Psoas muscle (tissue), 8 donors: ENCODE data around the gene TRHDE. TPM values are rescaled to one million over a fixed set of nuclear protein-coding genes. Genes with fewer than 3 reads are reported as not detected.

ENCODE experiments used
- ATAC-seq, 4 donors: fragments of 200-7000 bp; cut with Tn5 transposase; one replicate each; pipeline ENCODE4 v1.9.1; 2020; ENCODE audit warnings: moderate library complexity in 3 of 4, mild to moderate bottlenecking in 2 of 4
- DNase-seq, 2 donors: peaks; one replicate each; pipeline ENCODE4 v3.0.0-alpha.2; 2020
- H3K27ac ChIP-seq: fragments of 200-600 bp; one replicate; pipeline ENCODE4 v1.8.0; 2022
- H3K27me3 ChIP-seq, 3 donors: fragments of 200-600 bp in 1 of 3; one replicate each; pipeline versions ENCODE4 v1.6.1 to v1.8.0; 2013 to 2022; ENCODE audit warnings: low read length in 2 of 3, mild to moderate bottlenecking in 2 of 3, moderate library complexity in 1 of 3; ENCODE audit not compliant: insufficient read depth in 3 of 3
- H3K36me3 ChIP-seq, 2 donors: fragments of 200-600 bp in 1 of 2; one replicate each; pipeline versions ENCODE4 v1.6.1 to v1.8.0; 2013 to 2022; ENCODE audit warnings: low read depth in 1 of 2, mild to moderate bottlenecking in 1 of 2, moderate library complexity in 1 of 2; ENCODE audit not compliant: insufficient read depth in 1 of 2
- H3K4me1 ChIP-seq: fragments of 200-600 bp; one replicate; pipeline ENCODE4 v1.8.0; 2022
- H3K4me3 ChIP-seq: fragments of 200-600 bp; one replicate; pipeline ENCODE4 v1.8.0; 2022; ENCODE audit warnings: mild to moderate bottlenecking
- H3K9me3 ChIP-seq: fragments of 200-600 bp; one replicate; pipeline ENCODE4 v1.8.0; 2022
- WGBS, 3 donors: extraction: QIAGEN DNeasy Blood & Tissue Kit; methylation state at CpG; one replicate each; pipeline versions ENCODE4 v1.1.6 to v1.1.7; 2013; 5-methylcytosine and 5-hydroxymethylcytosine counted together
- intact Hi-C, 2 donors: fragments of 100-400 bp; cut with DNase I; formaldehyde crosslinking; loops; one replicate each; pipeline versions ENCODE4 v1.11.0 to v1.14.2; 2022
- polyA plus RNA-seq, 3 donors: library from polyadenylated mRNA; stranded (reverse); fragments of 200-250 nt; gene quantifications; one replicate each; pipeline ENCODE4 v1.2.3, GENCODE V29; 2013
- total RNA-seq, 4 donors: library from RNA; stranded (reverse); fragmentation: NEBNext Ultra II Directional in 2 of 4; extraction: Animal tissue kit (Norgen Biotek cat#: 25700) in 2 of 4; gene quantifications; one replicate each; pipeline versions ENCODE4 v1.2.1 to v1.2.4, GENCODE V29; 2021 to 2023
- TF ChIP-seq, protein P1 (sequence below): fragments of 200-600 bp; IDR thresholded peaks from one replicate; pipeline ENCODE4 v1.8.0; 2022; ENCODE audit warnings: antibody characterized with exemption
- donor health status: healthy with polysubstance abuse.
- donor health status: DM: no; HTN: no; CAD: no; lungs with moderate emphysema.
- donor health status: Bipolar disorder and iron deficiency.
- donor health status: healthy.
- donor health status: DM: yes; HTN: yes; CAD: no.
- donor health status: DM: no; HTN: no; CAD: no.
- donor health status: DM: no; HTN: no; CAD: no.
- donor health status: DM: yes; HTN: yes; CAD: no.

Gene TRHDE
- total and polyA plus RNA-seq, 7 donors, result 0.08 to 1.7 (median 0.60) TPM

DNA sequence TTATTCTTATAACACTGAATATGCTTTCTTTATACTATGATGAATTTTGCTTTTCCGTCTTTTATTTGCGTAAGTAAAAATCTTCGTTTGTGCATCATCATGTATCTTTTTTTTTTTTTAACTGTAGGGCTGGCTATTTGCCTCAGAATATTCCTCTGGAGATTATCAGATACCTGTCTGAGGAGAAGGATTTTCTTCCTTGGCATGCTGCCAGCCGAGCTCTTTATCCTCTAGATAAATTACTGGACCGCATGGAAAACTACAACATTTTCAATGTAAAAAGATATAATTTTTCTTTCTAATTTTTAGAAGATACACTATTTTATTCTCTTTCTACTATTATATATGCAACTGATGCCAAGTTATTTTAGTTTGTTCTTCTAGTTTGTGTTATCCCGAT lies 346.6 kb downstream of the TRHDE start:
- no peak for ATAC-seq
- H3K27me3 ChIP-seq, result no peaks in the 10 kb centered on the region
- no peaks in the 10 kb centered on the region for H3K36me3 ChIP-seq
- H3K9me3 ChIP-seq, result no peaks in the 10 kb centered on the region
- H3K4me1 ChIP-seq, result no peaks in the 10 kb centered on the region
- 83 to 90% (median 87%) methylated on average over 6 of the region's 6 CpGs for WGBS, 3 donors
- TF ChIP-seq, protein P1, sequence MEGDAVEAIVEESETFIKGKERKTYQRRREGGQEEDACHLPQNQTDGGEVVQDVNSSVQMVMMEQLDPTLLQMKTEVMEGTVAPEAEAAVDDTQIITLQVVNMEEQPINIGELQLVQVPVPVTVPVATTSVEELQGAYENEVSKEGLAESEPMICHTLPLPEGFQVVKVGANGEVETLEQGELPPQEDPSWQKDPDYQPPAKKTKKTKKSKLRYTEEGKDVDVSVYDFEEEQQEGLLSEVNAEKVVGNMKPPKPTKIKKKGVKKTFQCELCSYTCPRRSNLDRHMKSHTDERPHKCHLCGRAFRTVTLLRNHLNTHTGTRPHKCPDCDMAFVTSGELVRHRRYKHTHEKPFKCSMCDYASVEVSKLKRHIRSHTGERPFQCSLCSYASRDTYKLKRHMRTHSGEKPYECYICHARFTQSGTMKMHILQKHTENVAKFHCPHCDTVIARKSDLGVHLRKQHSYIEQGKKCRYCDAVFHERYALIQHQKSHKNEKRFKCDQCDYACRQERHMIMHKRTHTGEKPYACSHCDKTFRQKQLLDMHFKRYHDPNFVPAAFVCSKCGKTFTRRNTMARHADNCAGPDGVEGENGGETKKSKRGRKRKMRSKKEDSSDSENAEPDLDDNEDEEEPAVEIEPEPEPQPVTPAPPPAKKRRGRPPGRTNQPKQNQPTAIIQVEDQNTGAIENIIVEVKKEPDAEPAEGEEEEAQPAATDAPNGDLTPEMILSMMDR, result no peak
- H3K27ac ChIP-seq, result no peak overlapping the region
- no peak for DNase-seq
- no peak overlapping the region for H3K4me3 ChIP-seq
- intact Hi-C loops, result no loop called here

DNA sequence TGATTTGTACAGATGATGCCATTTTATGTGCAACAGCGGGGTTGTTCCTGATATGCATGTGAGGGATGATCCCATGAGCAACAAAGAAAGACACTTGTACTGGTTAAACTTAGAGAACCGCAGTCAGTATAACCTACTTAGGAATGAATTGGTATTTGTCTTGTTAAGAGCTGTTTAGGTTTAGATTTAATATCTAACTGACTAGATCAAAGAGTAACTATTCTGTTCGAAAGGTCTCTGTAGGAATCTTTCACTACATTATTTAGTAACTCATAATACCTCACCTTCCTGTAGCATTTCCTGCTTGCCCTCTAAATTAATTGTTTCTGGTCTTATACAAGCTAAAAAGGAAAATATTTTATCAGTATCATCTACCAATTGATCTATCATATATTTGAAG lies 350.4 kb downstream of the TRHDE start:
- Histone ChIP-seq H3K4me3 (no peak overlapping the region), H3K9me3 (no peaks in the 10 kb centered on the region), H3K36me3 (no peaks in the 10 kb centered on the region), H3K27me3 (no peaks in the 10 kb centered on the region), H3K27ac (no peak overlapping the region), H3K4me1 (no peaks in the 10 kb centered on the region)
- intact Hi-C loops, result no loop called here
- DNase-seq (no peak), ATAC-seq (no peak)
- 78 to 93% (median 91%) methylated on average over 3 of the region's 3 CpGs for WGBS, 3 donors
- TF ChIP-seq, protein P1, result no peak

DNA sequence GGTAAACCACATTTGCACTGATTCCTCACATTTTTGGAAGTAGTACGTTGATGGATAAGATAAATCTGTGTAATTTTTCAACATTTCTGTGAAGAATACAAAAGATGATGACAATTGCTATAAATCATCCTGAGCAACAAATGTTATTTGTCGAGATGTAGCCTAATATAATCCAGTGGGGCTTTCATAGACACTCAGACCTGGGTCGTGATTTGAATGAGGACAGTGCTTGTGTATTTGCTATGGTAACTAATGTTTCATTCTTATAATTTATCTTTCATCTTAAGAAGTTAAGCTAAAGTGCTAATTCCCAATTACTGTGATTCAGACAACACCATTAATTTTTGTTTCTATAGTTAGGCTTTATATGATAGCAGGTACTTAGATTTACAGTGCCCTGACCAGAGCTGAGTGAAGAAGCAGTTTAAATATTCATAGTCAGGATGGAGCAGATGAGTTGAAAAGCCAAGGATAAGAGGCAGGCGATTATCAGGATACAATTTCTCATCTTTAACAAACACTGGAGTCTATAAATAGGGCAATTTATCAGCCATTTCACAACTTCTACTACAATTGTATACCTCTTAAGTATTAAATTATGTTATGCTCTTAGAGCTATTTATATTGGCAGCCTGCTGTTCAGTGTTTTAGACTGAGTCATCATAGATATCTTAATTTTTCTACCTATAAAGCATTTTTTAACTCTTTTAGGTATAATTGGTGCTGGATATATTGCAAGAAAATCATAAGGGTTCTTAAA lies 359.9 kb downstream of the TRHDE start:
- Histone ChIP-seq H3K36me3 (no peaks in the 10 kb centered on the region), H3K9me3 (no peaks in the 10 kb centered on the region), H3K4me3 (no peak overlapping the region), H3K27me3 (no peaks in the 10 kb centered on the region), H3K27ac (no peak overlapping the region), H3K4me1 (no peaks in the 10 kb centered on the region)
- DNase-seq (no peak), ATAC-seq (no peak)
- intact Hi-C loops, result no loop called here
- TF ChIP-seq, protein P1, result no peak
- WGBS, 3 donors, result 43 to 59% (median 48%) methylated on average over 4 of the region's 4 CpGs

DNA sequence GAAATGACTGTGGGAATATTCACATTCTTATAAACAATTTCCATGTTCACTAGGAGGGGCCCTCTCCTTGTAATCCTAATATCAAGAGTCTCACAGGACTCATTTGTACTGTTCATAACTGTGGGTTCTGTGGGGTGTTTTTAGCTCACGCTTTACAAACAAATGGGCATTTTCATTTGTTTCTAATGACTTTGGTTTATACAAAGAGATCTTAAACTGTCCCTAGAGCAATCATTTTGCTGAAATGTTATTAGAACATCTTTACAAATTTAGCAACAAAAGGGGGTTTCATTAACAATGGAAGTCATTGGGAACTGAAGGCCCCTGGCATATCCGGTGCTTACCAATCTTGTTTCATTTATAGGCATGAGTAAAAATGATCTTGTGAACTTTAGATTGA lies 370.5 kb downstream of the TRHDE start:
- intact Hi-C loops, result no loop called here
- no peaks in the 10 kb centered on the region for H3K4me1 ChIP-seq
- no peaks in the 10 kb centered on the region for H3K27me3 ChIP-seq
- no peaks in the 10 kb centered on the region for H3K36me3 ChIP-seq
- 87 to 95% (median 91%) methylated on average over 2 of the region's 2 CpGs for WGBS, 3 donors
- no peak overlapping the region for H3K4me3 ChIP-seq
- TF ChIP-seq, protein P1, result no peak
- ATAC-seq (no peak), DNase-seq (no peak)
- H3K27ac ChIP-seq, result no peak overlapping the region
- no peaks in the 10 kb centered on the region for H3K9me3 ChIP-seq

- Histone ChIP-seq H3K4me3 (no peak overlapping the region), H3K27me3 (no peaks in the 10 kb centered on the region), H3K27ac (no peak overlapping the region), H3K36me3 (no peaks in the 10 kb centered on the region), H3K9me3 (no peaks in the 10 kb centered on the region), H3K4me1 (no peaks in the 10 kb centered on the region)
- intact Hi-C loops, result no loop called here
- ATAC-seq (no peak), DNase-seq (no peak)
- TF ChIP-seq, protein P1, result no peak
These were observed 375.0 kb downstream of the TRHDE start for GRCh38 chr12:72647139-72647538.
